ENCODE results near the gene TFPI.

- TF ChIP-seq CTCF (IDR thresholded peaks at IDR 0.05): no peak
- TF ChIP-seq EZH2 (IDR thresholded peaks at IDR 0.05; ENCODE audit: borderline replicate concordance, insufficient read depth, low read depth, low read length, poor library complexity, severe bottlenecking): no peak
Observed at GRCh38 chr2:187431911-187432310, 122.3 kb downstream of the TFPI start.
